ENCODE data around the gene OLIG2. TPM values are rescaled to one million over a fixed set of nuclear protein-coding genes. Genes with fewer than 3 reads are reported as not detected.

OLIG2 gene
- total RNA-seq, 2 experiments from 2014 or later = not detected

GRCh38 chr21:33069243-33069642 lies 43.5 kb downstream of the OLIG2 start:
- no peak for DNase-seq (ENCODE audit: low spot score)
- H3K4me2 ChIP-seq (ENCODE audit: low read length) = no peak overlapping the region
- H3K79me2 ChIP-seq (ENCODE audit: insufficient read depth, low read depth, low read length) = no peaks in the 10 kb centered on the region
- H3K4me3 ChIP-seq (ENCODE audit: low read depth, low read length, poor library complexity, severe bottlenecking) = no peak overlapping the region
- BruUV-seq (replicated peaks) = no TSS peak
- H2AFZ ChIP-seq (ENCODE audit: low read length) = no peak overlapping the region
- H3K9me2 ChIP-seq (ENCODE audit: insufficient read depth, low read length) = no peaks in the 10 kb centered on the region
- ChIA-PET POLR2A (no interaction called here), CTCF (ENCODE audit: unreplicated experiment) (no interaction called here)
- TF ChIP-seq EZH2phosphoT487 (IDR thresholded peaks at IDR 0.05; ENCODE audit: borderline replicate concordance, low read depth, low read length) (no peak), CTCF (conservative IDR thresholded peaks at IDR 0.05; ENCODE audit: low read length) (no peak)
- H3K9me3 ChIP-seq (ENCODE audit: low read length) = no peaks in the 10 kb centered on the region
- H3K4me1 ChIP-seq (ENCODE audit: insufficient read depth, low read length, poor library complexity, severe bottlenecking) = no peaks in the 10 kb centered on the region
- H4K20me1 ChIP-seq (ENCODE audit: insufficient read depth, low read length) = no peaks in the 10 kb centered on the region
- no peaks in the 10 kb centered on the region for H3K36me3 ChIP-seq (ENCODE audit: insufficient read depth, low read length)
- intact Hi-C loops (cut with micrococcal nuclease; ENCODE audit: unreplicated experiment) = no loop called here
- H3K27ac ChIP-seq (ENCODE audit: low read depth, low read length, poor library complexity, severe bottlenecking) = no peak overlapping the region

- no peaks in the 10 kb centered on the region for H4K20me1 ChIP-seq (ENCODE audit: insufficient read depth, low read length)
- no TSS peak for BruUV-seq (replicated peaks)
- no peak overlapping the region for H3K4me2 ChIP-seq (ENCODE audit: low read length)
- DNase-seq (ENCODE audit: low spot score) = no peak
- H3K9me3 ChIP-seq (ENCODE audit: low read length) = no peaks in the 10 kb centered on the region
- intact Hi-C loops (cut with micrococcal nuclease; ENCODE audit: unreplicated experiment) = no loop called here
- POLR2A ChIA-PET = no interaction called here
- no peaks in the 10 kb centered on the region for H3K9me2 ChIP-seq (ENCODE audit: insufficient read depth, low read length)
- H3K36me3 ChIP-seq (ENCODE audit: insufficient read depth, low read length) = no peaks in the 10 kb centered on the region
- no peaks in the 10 kb centered on the region for H3K79me2 ChIP-seq (ENCODE audit: insufficient read depth, low read depth, low read length)
- TF ChIP-seq EZH2phosphoT487 (IDR thresholded peaks at IDR 0.05; ENCODE audit: borderline replicate concordance, low read depth, low read length) = no peak
- no peak for TF ChIP-seq CTCF (conservative IDR thresholded peaks at IDR 0.05; ENCODE audit: low read length)
- CTCF ChIA-PET (ENCODE audit: unreplicated experiment) = no interaction called here
- H2AFZ ChIP-seq (ENCODE audit: low read length) = no peak overlapping the region
- H3K4me1 ChIP-seq (ENCODE audit: insufficient read depth, low read length, poor library complexity, severe bottlenecking) = no peaks in the 10 kb centered on the region
- H3K27ac ChIP-seq (ENCODE audit: low read depth, low read length, poor library complexity, severe bottlenecking) = no peak overlapping the region
- no peak overlapping the region for H3K4me3 ChIP-seq (ENCODE audit: low read depth, low read length, poor library complexity, severe bottlenecking)
Observed at GRCh38 chr21:33069645-33069993, 43.9 kb downstream of the OLIG2 start.

GRCh38 chr21:33069994-33070743 lies 44.4 kb downstream of the OLIG2 start, which contains the start of gene OLIG1:
OLIG1 (plus strand) TSS chr21:33070141; CDS start chr21:33070247, 106 bp downstream.
- H3K79me2 ChIP-seq (ENCODE audit: insufficient read depth, low read depth, low read length) = no peaks in the 10 kb centered on the region
- H4K20me1 ChIP-seq (ENCODE audit: insufficient read depth, low read length) = no peaks in the 10 kb centered on the region
- H2AFZ ChIP-seq (ENCODE audit: low read length) = no peak within 1 kb of the TSS
- no peaks in the 10 kb centered on the region for H3K9me3 ChIP-seq (ENCODE audit: low read length)
- H3K4me2 ChIP-seq (ENCODE audit: low read length) = no peak within 1 kb of the TSS
- ChIA-PET CTCF (ENCODE audit: unreplicated experiment) (no interaction called here), POLR2A (no interaction called here)
- no peaks in the 10 kb centered on the region for H3K4me1 ChIP-seq (ENCODE audit: insufficient read depth, low read length, poor library complexity, severe bottlenecking)
- H3K27ac ChIP-seq (ENCODE audit: low read depth, low read length, poor library complexity, severe bottlenecking) = no peak within 1 kb of the TSS
- DNase-seq (ENCODE audit: low spot score) = no peak
- TF ChIP-seq CTCF (conservative IDR thresholded peaks at IDR 0.05; ENCODE audit: low read length) (no peak), EZH2phosphoT487 (IDR thresholded peaks at IDR 0.05; ENCODE audit: borderline replicate concordance, low read depth, low read length) (no peak)
- intact Hi-C loops (cut with micrococcal nuclease; ENCODE audit: unreplicated experiment) = no loop called here
- no peaks in the 10 kb centered on the region for H3K36me3 ChIP-seq (ENCODE audit: insufficient read depth, low read length)
- BruUV-seq (replicated peaks) = no TSS peak
- H3K4me3 ChIP-seq (ENCODE audit: low read depth, low read length, poor library complexity, severe bottlenecking) = no peak within 1 kb of the TSS
- H3K9me2 ChIP-seq (ENCODE audit: insufficient read depth, low read length) = no peaks in the 10 kb centered on the region

Measured in OCI-LY7 (cell line).